HepG2 (cell line): ENCODE results near the gene PAPPA. TPM values are rescaled to one million over a fixed set of nuclear protein-coding genes. Genes with fewer than 3 reads are reported as not detected.

Experiments used
- ATAC-seq: fragments of 200-7000 bp; cut with Tn5 transposase; 3 replicates; pipeline ENCODE4 v1.9.1; 2020; ENCODE audit warnings: mild to moderate bottlenecking, moderate library complexity
- BruUV-seq: library from RNA; stranded (reverse); fragments of 400-500 nt; replicated peaks from 2 replicates; lab custom pipeline; 2021; lab: Mats Ljungman, UMichigan
- CTCF ChIA-PET: fragments of 300-600 bp; formaldehyde crosslinking; extraction: SDS; loops from one replicate; lab custom pipeline; 2021; ENCODE audit warnings: low total read pairs, inconsistent platforms, low intra/inter-chr PET ratio; lab: Yijun Ruan, JAX
- POLR2A ChIA-PET: fragments of 350-600 bp; sonication (Branson Sonifier 250); formaldehyde crosslinking; loops from one replicate; lab custom pipeline; 2020; ENCODE audit warnings: antibody characterized with exemption, inconsistent platforms; lab: Yijun Ruan, JAX
- DNase-seq: peaks from one replicate; pipeline ENCODE4 v3.0.0-alpha.2; 2015; ENCODE audit warnings: low spot score
- FAIRE-seq: peaks from 3 replicates; lab custom pipeline; 2011; peaks lifted over from hg19 to GRCh38; lab: Jason Lieb, UNC
- H2AFZ ChIP-seq: one replicate; pipeline ENCODE4 v1.6.1; 2011; ENCODE audit warnings: low read length, inconsistent platforms
- H3K27ac ChIP-seq: fragments of 300-600 bp; 3 replicates; pipeline ENCODE4 v1.8.0; 2011; ENCODE audit warnings: mixed run types, mild to moderate bottlenecking, mixed read lengths, low read length, inconsistent platforms; ENCODE audit not compliant: insufficient read depth; ENCODE audit errors: extremely low read length
- H3K27me3 ChIP-seq, 2 experiments: fragments of 200-600 bp in 1 of 2; 2 replicates in 1 of 2; 3 replicates in 1 of 2; pipeline versions ENCODE4 v1.6.0 to v1.8.0; 2011; ENCODE audit warnings: low read length in 2 of 2, mild to moderate bottlenecking in 2 of 2, moderate library complexity in 2 of 2, inconsistent platforms in 1 of 2; ENCODE audit not compliant: insufficient read depth in 2 of 2, control insufficient read depth in 1 of 2
- H3K36me3 ChIP-seq, 2 experiments: fragments of 200-600 bp in 1 of 2; replicated peaks in 1 of 2; 2 replicates in 1 of 2; 3 replicates in 1 of 2; pipeline versions ENCODE4 v1.5.1 to v1.8.0; 2011; ENCODE audit warnings: low read length in 2 of 2, inconsistent platforms in 1 of 2; ENCODE audit not compliant: insufficient read depth in 2 of 2, control insufficient read depth in 1 of 2
- H3K4me1 ChIP-seq: 2 replicates; pipeline ENCODE4 v1.5.1; 2012; ENCODE audit warnings: low read length, inconsistent platforms; ENCODE audit not compliant: insufficient read depth
- H3K4me2 ChIP-seq: 2 replicates; pipeline ENCODE4 v1.6.0; 2011; ENCODE audit warnings: low read depth, low read length, inconsistent platforms
- H3K4me3 ChIP-seq, 3 experiments: fragments of 200-600 bp in 1 of 3; sonication (generic), shearing (Covaris generic) in 1 of 3; replicated peaks in 1 of 3; 2 replicates each; pipeline ENCODE4 v1.5.1; 2011 to 2016; ENCODE audit warnings: low read length in 3 of 3, inconsistent platforms in 2 of 3, low read depth in 2 of 3, mild to moderate bottlenecking in 2 of 3, control low read depth in 1 of 3, mixed read lengths in 1 of 3; ENCODE audit not compliant: insufficient read depth in 1 of 3
- H3K79me2 ChIP-seq: one replicate; pipeline ENCODE4 v1.6.1; 2011; ENCODE audit warnings: low read length, inconsistent platforms; ENCODE audit not compliant: insufficient read depth
- H3K9ac ChIP-seq: 2 replicates; pipeline ENCODE4 v1.6.0; 2011; ENCODE audit warnings: mild to moderate bottlenecking, low read depth, low read length, inconsistent platforms; ENCODE audit not compliant: insufficient read depth
- H3K9me3 ChIP-seq: 2 replicates; pipeline ENCODE4 v1.5.1; 2012; ENCODE audit warnings: mild to moderate bottlenecking, low read length
- H4K20me1 ChIP-seq: 2 replicates; pipeline ENCODE4 v1.6.0; 2011; ENCODE audit warnings: inconsistent platforms, mild to moderate bottlenecking, low read length, moderate library complexity; ENCODE audit not compliant: insufficient read depth
- CAMTA2 ChIP-seq: sonication (generic); formaldehyde crosslinking; IDR thresholded peaks from 2 replicates; pipeline ENCODE4 v1.4.0; 2020; ENCODE audit warnings: mild to moderate bottlenecking, missing genetic modification reagents, borderline replicate concordance
- FOXJ3 ChIP-seq: sonication (generic); formaldehyde crosslinking; IDR thresholded peaks from 2 replicates; pipeline ENCODE4 v1.4.0; 2020; ENCODE audit warnings: missing genetic modification reagents, mild to moderate bottlenecking, borderline replicate concordance
- HINFP ChIP-seq: sonication (generic); formaldehyde crosslinking; IDR thresholded peaks from 2 replicates; pipeline ENCODE4 v1.4.0; 2020; ENCODE audit warnings: low read depth, mild to moderate bottlenecking, missing genetic modification reagents
- IRF2 ChIP-seq: IDR thresholded peaks from 2 replicates; pipeline ENCODE4 v1.6.1; 2018; ENCODE audit warnings: missing genetic modification reagents, missing compliant biosample characterization
- MED8 ChIP-seq: sonication (generic); formaldehyde crosslinking; IDR thresholded peaks from 2 replicates; pipeline ENCODE4 v1.8.1; 2023; ENCODE audit warnings: mild to moderate bottlenecking, missing genetic modification reagents; ENCODE audit not compliant: insufficient replicate concordance
- MIER3 ChIP-seq: IDR thresholded peaks from 2 replicates; pipeline ENCODE4 v1.6.1; 2016; ENCODE audit warnings: missing compliant biosample characterization, borderline replicate concordance
- NFKB2 ChIP-seq: sonication (generic); formaldehyde crosslinking; IDR thresholded peaks from 2 replicates; pipeline ENCODE4 v1.4.0; 2020; ENCODE audit warnings: missing genetic modification reagents, borderline replicate concordance
- POLR2AphosphoS5 ChIP-seq: IDR thresholded peaks from 2 replicates; pipeline ENCODE4 v1.6.1; 2012; ENCODE audit warnings: low read depth, low read length
- SIX4 ChIP-seq: sonication (generic); formaldehyde crosslinking; IDR thresholded peaks from 2 replicates; pipeline ENCODE4 v1.4.0; 2020; ENCODE audit warnings: missing genetic modification reagents
- SNRNP70 ChIP-seq: fragments of 200-400 bp; formaldehyde crosslinking; IDR thresholded peaks from 2 replicates; pipeline ENCODE4 v1.6.1; 2017; ENCODE audit warnings: mild to moderate bottlenecking, low read depth, low read length, moderate library complexity
- ZNF414 ChIP-seq: sonication (generic); formaldehyde crosslinking; IDR thresholded peaks from 2 replicates; pipeline ENCODE4 v1.5.0; 2020; ENCODE audit warnings: missing genetic modification reagents
- ZNF572 ChIP-seq: sonication (generic); formaldehyde crosslinking; IDR thresholded peaks from 2 replicates; pipeline ENCODE4 v1.5.1; 2020; ENCODE audit warnings: mild to moderate bottlenecking, missing genetic modification reagents
- ZNF652 ChIP-seq: IDR thresholded peaks from 2 replicates; pipeline ENCODE4 v1.6.1; 2016; ENCODE audit warnings: low read depth, borderline replicate concordance
- ZNF891 ChIP-seq: sonication (generic); formaldehyde crosslinking; IDR thresholded peaks from 2 replicates; pipeline ENCODE4 v1.5.0; 2020; ENCODE audit warnings: mild to moderate bottlenecking, missing genetic modification reagents
- ZSCAN30 ChIP-seq: sonication (generic); formaldehyde crosslinking; IDR thresholded peaks from 2 replicates; pipeline ENCODE4 v1.5.0; 2020; ENCODE audit warnings: mild to moderate bottlenecking, missing genetic modification reagents
- WGBS: methylation state at CpG from one replicate; pipeline ENCODE4 v1.1.6; 2017; ENCODE audit warnings: low lambda C conversion rate; 5-methylcytosine and 5-hydroxymethylcytosine counted together
- in situ Hi-C: cut with HindIII; loops from 2 replicates; pipeline ENCODE4 v1.10.0; 2017; ENCODE audit warnings: low pct_unique_long_range_greater_than_20kb; ENCODE audit not compliant: extremely low pct_ligation_motif_present
- intact Hi-C: fragments of 100-400 bp; cut with micrococcal nuclease; formaldehyde crosslinking; loops from one replicate; pipeline ENCODE4 v1.10.0; 2022; ENCODE audit not compliant: unreplicated experiment
- polyA plus RNA-seq, 8 experiments: library from polyadenylated mRNA; depleted of rRNA in 3 of 8; stranded (reverse) in 7 of 8; unstranded in 1 of 8; fragments of >200 nt; fragmentation: Illumina TruSeq in 4 of 8; extraction: Trizol in 4 of 8; gene quantifications; 2 replicates each; pipeline versions ENCODE4 v1.2.1 to v1.2.3, GENCODE V29; 2011 to 2016; ENCODE audit warnings: low read depth in 4 of 8, missing spikeins in 1 of 8, mixed read lengths in 1 of 8; ENCODE audit not compliant: insufficient read depth in 1 of 8
- total RNA-seq, 5 experiments: library from RNA; depleted of rRNA; stranded (reverse); fragments of >200 nt; fragmentation: Illumina TruSeq; extraction: Trizol; gene quantifications; 2 replicates each; pipeline ENCODE4 v1.2.3, GENCODE V29; 2016; ENCODE audit warnings: low read depth in 1 of 5

The PAPPA gene
- total and polyA plus RNA-seq, 2 of the 13 experiments (the other 11 are each of a cell fraction or from before 2014, with no cell fraction given) = 0.09 to 0.11 TPM

- Histone ChIP-seq H3K27ac (no peak overlapping the region), H3K4me1 (peaks cover 7% of the 10 kb centered on the region; the same call in 1 of the 2 replicates), H3K4me2 (no peak overlapping the region), H3K9me3 (no peaks in the 10 kb centered on the region), H3K4me3 (no peak overlapping the region), H3K27me3 (no peaks in the 10 kb centered on the region), H4K20me1 (no peaks in the 10 kb centered on the region), H3K79me2 (no peaks in the 10 kb centered on the region), H2AFZ (no peak overlapping the region), H3K36me3 (no peaks in the 10 kb centered on the region), H3K9ac (no peak overlapping the region)
- BruUV-seq = no TSS peak
- no peak for ATAC-seq
- no peak for FAIRE-seq
- POLR2A ChIA-PET = no interaction called here
- in situ Hi-C loops (no loop called here), intact Hi-C loops (no loop called here)
- 83% methylated on average over 3 of the region's 6 CpGs for WGBS
- no peak for TF ChIP-seq ZNF572 (CRISPR knock-in tag)
- no peak for TF ChIP-seq POLR2AphosphoS5
- TF ChIP-seq ZSCAN30 (CRISPR knock-in tag) = no peak
- no peak for TF ChIP-seq MED8 (CRISPR knock-in tag)
- TF ChIP-seq MIER3 (CRISPR knock-in tag) = no peak
- TF ChIP-seq HINFP (CRISPR knock-in tag) = no peak
- TF ChIP-seq FOXJ3 (CRISPR knock-in tag) = no peak
- TF ChIP-seq ZNF414 (CRISPR knock-in tag) = no peak
- TF ChIP-seq SIX4 (CRISPR knock-in tag) = no peak
- no peak for TF ChIP-seq SNRNP70
- no peak for TF ChIP-seq IRF2 (CRISPR knock-in tag)
- no peak for TF ChIP-seq CAMTA2 (CRISPR knock-in tag)
- TF ChIP-seq ZNF652 = no peak
- no peak for TF ChIP-seq ZNF891 (CRISPR knock-in tag)
- TF ChIP-seq NFKB2 (CRISPR knock-in tag) = no peak
- CTCF ChIA-PET = no interaction called here
- no peak for DNase-seq
These were observed 294.3 kb downstream of the PAPPA start for GRCh38 chr9:116447934-116448333.
